HEK293 (cell line): Measurements from ENCODE around the gene NRL.
A peak's percentile ranks its signal among the peaks of the same experiment; 100 is the strongest.

Experiments
- CTCF ChIA-PET: fragments of 350-600 bp; formaldehyde crosslinking; extraction: SDS; loops from one replicate; lab custom pipeline; 2021; ENCODE audit warnings: antibody characterized with exemption; lab: Yijun Ruan, JAX
- POLR2A ChIA-PET: fragments of 300-600 bp; formaldehyde crosslinking; extraction: SDS; loops from one replicate; lab custom pipeline; 2020; ENCODE audit warnings: antibody characterized with exemption, inconsistent platforms; lab: Yijun Ruan, JAX
- H3K27ac ChIP-seq: fragments of 200-500 bp; sonication (Bioruptor generic); 2 replicates; pipeline ENCODE4 v1.5.1; 2014; ENCODE audit warnings: low read depth, low read length, control low read depth, inconsistent platforms; ENCODE audit errors: extremely low read depth
- H3K36me3 ChIP-seq, 2 experiments: fragments of 200-500 bp in 1 of 2; sonication (Bioruptor generic) in 1 of 2; 1 replicate in 1 of 2; 2 replicates in 1 of 2; pipeline ENCODE4 v1.5.1; 2014 to 2017; ENCODE audit warnings: inconsistent platforms in 2 of 2, low read length in 2 of 2; ENCODE audit not compliant: control insufficient read depth in 2 of 2, insufficient read depth in 1 of 2
- H3K4me1 ChIP-seq: fragments of 200-500 bp; sonication (Bioruptor generic); 2 replicates; pipeline ENCODE4 v1.5.1; 2014; ENCODE audit warnings: mild to moderate bottlenecking, low read length, inconsistent platforms; ENCODE audit not compliant: control insufficient read depth, insufficient read depth
- H3K4me3 ChIP-seq: 2 replicates; pipeline ENCODE4 v1.5.1; 2011; ENCODE audit warnings: low read depth, mild to moderate bottlenecking, control low read depth, low read length, moderate library complexity
- H3K9me3 ChIP-seq: fragments of 200-500 bp; sonication (Bioruptor generic); 2 replicates; pipeline ENCODE4 v1.5.1; 2014; ENCODE audit warnings: low read depth, low read length, inconsistent platforms; ENCODE audit not compliant: control insufficient read depth, insufficient read depth
- ATF2 ChIP-seq: fragments of 450-650 bp; formaldehyde crosslinking; IDR thresholded peaks from 2 replicates; pipeline ENCODE4 v1.5.1; 2016; ENCODE audit warnings: missing biosample characterization, missing genetic modification characterization, low read depth
- FEZF1 ChIP-seq: fragments of 450-650 bp; formaldehyde crosslinking; IDR thresholded peaks from 2 replicates; pipeline ENCODE4 v1.5.1; 2016; ENCODE audit warnings: missing biosample characterization, missing genetic modification characterization
- REST ChIP-seq: fragments of 450-650 bp; formaldehyde crosslinking; IDR thresholded peaks from 2 replicates; pipeline ENCODE4 v1.5.1; 2016; ENCODE audit warnings: missing biosample characterization, missing genetic modification characterization
- SCRT1 ChIP-seq: fragments of 450-650 bp; formaldehyde crosslinking; IDR thresholded peaks from 2 replicates; pipeline ENCODE4 v1.5.1; 2016; ENCODE audit warnings: missing biosample characterization, missing genetic modification characterization, borderline replicate concordance
- ZBTB48 ChIP-seq: fragments of 450-650 bp; formaldehyde crosslinking; IDR thresholded peaks from 2 replicates; pipeline ENCODE4 v1.5.1; 2016; ENCODE audit warnings: missing biosample characterization, missing genetic modification characterization
- ZFP41 ChIP-seq: fragments of 450-650 bp; formaldehyde crosslinking; IDR thresholded peaks from 2 replicates; pipeline ENCODE4 v1.5.1; 2016; ENCODE audit warnings: missing biosample characterization, missing genetic modification characterization, borderline replicate concordance
- ZNF114 ChIP-seq: fragments of 450-650 bp; formaldehyde crosslinking; IDR thresholded peaks from 2 replicates; pipeline ENCODE4 v1.5.0; 2017; ENCODE audit warnings: missing biosample characterization, missing genetic modification characterization
- ZNF121 ChIP-seq: fragments of 450-650 bp; formaldehyde crosslinking; IDR thresholded peaks from 2 replicates; pipeline ENCODE4 v1.5.1; 2016; ENCODE audit warnings: missing biosample characterization, missing genetic modification characterization
- ZNF174 ChIP-seq: fragments of 450-650 bp; formaldehyde crosslinking; IDR thresholded peaks from 2 replicates; pipeline ENCODE4 v1.5.0; 2017; ENCODE audit warnings: missing biosample characterization, mild to moderate bottlenecking, missing genetic modification characterization
- ZNF18 ChIP-seq: fragments of 450-650 bp; formaldehyde crosslinking; IDR thresholded peaks from 2 replicates; pipeline ENCODE4 v1.5.1; 2016; ENCODE audit warnings: missing biosample characterization, missing genetic modification characterization
- ZNF223 ChIP-seq: fragments of 450-650 bp; formaldehyde crosslinking; IDR thresholded peaks from 2 replicates; pipeline ENCODE4 v1.5.1; 2016; ENCODE audit warnings: missing biosample characterization, missing genetic modification characterization
- ZNF426 ChIP-seq: fragments of 450-650 bp; formaldehyde crosslinking; IDR thresholded peaks from 2 replicates; pipeline ENCODE4 v1.5.1; 2017; ENCODE audit warnings: missing biosample characterization, missing genetic modification characterization, mild to moderate bottlenecking, inconsistent platforms, moderate library complexity
- ZNF529 ChIP-seq: fragments of 450-650 bp; formaldehyde crosslinking; IDR thresholded peaks from 2 replicates; pipeline ENCODE4 v1.5.1; 2017; ENCODE audit warnings: missing genetic modification characterization, missing biosample characterization; ENCODE audit not compliant: insufficient replicate concordance
- ZNF596 ChIP-seq: fragments of 450-650 bp; IDR thresholded peaks from 2 replicates; pipeline ENCODE4 v1.5.0; 2018; ENCODE audit warnings: missing biosample characterization, mild to moderate bottlenecking, missing genetic modification characterization, moderate library complexity
- ZNF624 ChIP-seq: fragments of 450-650 bp; formaldehyde crosslinking; IDR thresholded peaks from 2 replicates; pipeline ENCODE4 v1.5.1; 2017; ENCODE audit warnings: missing biosample characterization, missing genetic modification characterization
- ZNF692 ChIP-seq: fragments of 450-650 bp; formaldehyde crosslinking; IDR thresholded peaks from 2 replicates; pipeline ENCODE4 v1.5.1; 2016; ENCODE audit warnings: missing biosample characterization, missing genetic modification characterization
- ZNF843 ChIP-seq: fragments of 450-650 bp; formaldehyde crosslinking; IDR thresholded peaks from 2 replicates; pipeline ENCODE4 v1.5.1; 2016; ENCODE audit warnings: missing biosample characterization, missing genetic modification characterization

The NRL gene

GRCh38 chr14:24110060-24110459, 4.7 kb downstream of the NRL start:
- Histone ChIP-seq H3K27ac (no peak overlapping the region), H3K4me3 (no peak overlapping the region), H3K4me1 (no peaks in the 10 kb centered on the region), H3K9me3 (no peaks in the 10 kb centered on the region), H3K36me3 (no peaks in the 10 kb centered on the region)
- ChIA-PET CTCF (interaction anchor here (0.6 to 8.9 kb wide), 13 partner anchors 9 to 821 kb away, joined by 3 to 163 read pairs (median 5); partner anchors contain the start of genes IRF9 and PCK2), POLR2A (interaction anchor here (0.5 to 7.1 kb wide), 7 partner anchors 12 to 399 kb away, joined by 3 to 56 read pairs (median 5); partner anchors contain the start of genes EMC9, PCK2 and PSME1)
- no peak for TF ChIP-seq ZNF596
- TF ChIP-seq ATF2 (tag by site-specific recombination): 0 out of 2 replicates have a peak, but pooled peaks have one; percentile 34
- TF ChIP-seq REST (tag by site-specific recombination): no peak

GRCh38 chr14:24108336-24108874, 6.3 kb downstream of the NRL start:
- no peaks in the 10 kb centered on the region for H3K4me1 ChIP-seq
- no peak overlapping the region for H3K27ac ChIP-seq
- H3K36me3 ChIP-seq: peaks cover 0 to 7% of the 10 kb centered on the region in 2 experiments; a peak in 2 of 3 replicates
- ChIA-PET CTCF (interaction anchor here (0.6 to 8.9 kb wide), 32 partner anchors 8 to 476 kb away, joined by 3 to 163 read pairs (median 4); partner anchors contain the start of genes CARMIL3, CHMP4A, EMC9 and IRF9), POLR2A (interaction anchor here (0.8 to 7.1 kb wide), 9 partner anchors 14 to 80 kb away, joined by 3 to 56 read pairs (median 5); partner anchors contain the start of genes EMC9, IPO4, IRF9 and PCK2)
- no peak overlapping the region for H3K4me3 ChIP-seq
- no peak for TF ChIP-seq ZNF174 (tag by site-specific recombination)
- TF ChIP-seq ZBTB48 (tag by site-specific recombination): no peak
- peak; percentile 93 for TF ChIP-seq ZNF121 (tag by site-specific recombination)
- no peak for TF ChIP-seq ZNF692 (tag by site-specific recombination)
- no peaks in the 10 kb centered on the region for H3K9me3 ChIP-seq

GRCh38 chr14:24106672-24107271, 8.0 kb downstream of the NRL start:
- no peak overlapping the region for H3K4me3 ChIP-seq
- peaks cover 0 to 19% of the 10 kb centered on the region in 2 experiments; a peak in 2 of 3 replicates for H3K36me3 ChIP-seq
- no peak overlapping the region for H3K27ac ChIP-seq
- ChIA-PET POLR2A (interaction anchor here (1.2 to 7.1 kb wide), 2 partner anchors 12 to 49 kb away, joined by 5 to 56 read pairs; partner anchors contain the start of gene PCK2), CTCF (interaction anchor here (1.1 to 8.9 kb wide), 7 partner anchors 13 to 54 kb away, joined by 3 to 163 read pairs (median 5); partner anchors contain the start of genes IRF9, PCK2 and RNF31)
- H3K4me1 ChIP-seq: no peaks in the 10 kb centered on the region
- TF ChIP-seq ZNF529 (tag by site-specific recombination) (no peak), ZNF624 (no peak), ZNF426 (tag by site-specific recombination) (no peak), ZFP41 (tag by site-specific recombination) (no peak), ZNF18 (tag by site-specific recombination) (no peak), SCRT1 (tag by site-specific recombination) (no peak), ZNF843 (no peak), ZNF223 (tag by site-specific recombination) (no peak), FEZF1 (tag by site-specific recombination) (no peak), ZNF114 (tag by site-specific recombination) (no peak)
- no peaks in the 10 kb centered on the region for H3K9me3 ChIP-seq
